Suprapubic skin (tissue), 4 donors: ENCODE data around the gene SVIL. TPM values are rescaled to one million over a fixed set of nuclear protein-coding genes. Genes with fewer than 3 reads are reported as not detected.
A peak's percentile ranks its signal among the peaks of the same experiment; 100 is the strongest.
"Not testable (repeated sequence)": the region's sequence is repeated elsewhere in the genome, so short reads cannot be mapped to it uniquely, and the experiment has no call there.

ENCODE experiments used
- DNase-seq, 2 donors: peaks; one replicate each; pipeline ENCODE4 v3.0.0-alpha.2; 2019; ENCODE audit warnings: low spot score in 2 of 2
- H3K27ac ChIP-seq: fragments of 200-600 bp; sonication (generic); one replicate; pipeline ENCODE4 v1.5.1; 2019
- H3K27me3 ChIP-seq: fragments of 200-600 bp; sonication (generic); one replicate; pipeline ENCODE4 v1.5.1; 2019
- H3K36me3 ChIP-seq: fragments of 200-600 bp; sonication (generic); one replicate; pipeline ENCODE4 v1.5.1; 2019
- H3K4me1 ChIP-seq: fragments of 200-600 bp; sonication (generic); one replicate; pipeline ENCODE4 v1.5.1; 2019
- H3K4me3 ChIP-seq: fragments of 200-600 bp; sonication (generic); one replicate; pipeline ENCODE4 v1.5.1; 2019; ENCODE audit warnings: mild to moderate bottlenecking
- H3K9me3 ChIP-seq: fragments of 200-600 bp; sonication (generic); one replicate; pipeline ENCODE4 v1.5.1; 2019
- EP300 ChIP-seq: sonication (generic); formaldehyde crosslinking; IDR thresholded peaks from one replicate; pipeline ENCODE4 v1.6.1; 2017; ENCODE audit warnings: antibody characterized with exemption
- POLR2A ChIP-seq, 2 donors: fragments of 450-650 bp; IDR thresholded peaks; one replicate each; pipeline ENCODE4 v1.6.1; 2017; ENCODE audit warnings: antibody characterized with exemption in 2 of 2, mild to moderate bottlenecking in 2 of 2, moderate library complexity in 2 of 2
- POLR2AphosphoS5 ChIP-seq, 3 donors: sonication (generic); formaldehyde crosslinking; IDR thresholded peaks; one replicate each; pipeline ENCODE4 v1.6.1; 2017; ENCODE audit warnings: antibody characterized with exemption in 3 of 3
- WGBS: methylation state at CpG from one replicate; pipeline ENCODE4 v1.1.5; 2018; 5-methylcytosine and 5-hydroxymethylcytosine counted together
- total RNA-seq, 4 donors: library from RNA; depleted of rRNA; stranded (reverse); fragments of >200 nt; gene quantifications; one replicate each; pipeline ENCODE4 v1.1.0, GENCODE V29; 2016
- TF ChIP-seq, protein P1 (sequence below), 2 donors: fragments of 200-600 bp in 1 of 2; fragments of 450-650 bp in 1 of 2; sonication (generic) in 1 of 2; IDR thresholded peaks; one replicate each; pipeline ENCODE4 v1.5.1; 2016 to 2019; ENCODE audit warnings: antibody characterized with exemption in 2 of 2, mild to moderate bottlenecking in 1 of 2, moderate library complexity in 1 of 2

SVIL gene
- total RNA-seq, 4 donors from 2014 or later, result 52.9 to 129 (median 72.1) TPM

DNA sequence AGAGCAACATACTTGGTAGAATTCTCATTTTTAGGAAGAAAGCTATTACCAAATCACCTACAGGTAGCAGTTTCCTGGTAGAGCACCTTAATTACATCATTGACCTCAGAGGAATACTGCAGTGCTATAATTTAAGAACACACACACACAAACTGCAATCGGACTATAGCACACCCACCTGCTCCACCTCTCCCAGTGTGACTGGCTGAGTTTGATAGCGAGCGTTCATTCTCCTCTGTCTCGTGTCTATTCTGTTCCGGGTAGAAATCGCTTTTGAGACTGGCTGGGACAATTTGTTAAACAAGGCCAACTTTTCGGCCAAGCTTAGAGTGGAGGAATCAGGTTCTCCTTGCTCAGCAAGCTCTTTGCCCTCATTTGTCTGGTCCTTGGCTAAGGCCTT lies 110.5 kb downstream of the SVIL start:
- Histone ChIP-seq H3K27ac (no peak overlapping the region), H3K4me1 (no peaks in the 10 kb centered on the region), H3K27me3 (no peaks in the 10 kb centered on the region), H3K9me3 (no peaks in the 10 kb centered on the region), H3K36me3 (peaks cover 88% of the 10 kb centered on the region), H3K4me3 (no peak overlapping the region)
- TF ChIP-seq, protein P1, sequence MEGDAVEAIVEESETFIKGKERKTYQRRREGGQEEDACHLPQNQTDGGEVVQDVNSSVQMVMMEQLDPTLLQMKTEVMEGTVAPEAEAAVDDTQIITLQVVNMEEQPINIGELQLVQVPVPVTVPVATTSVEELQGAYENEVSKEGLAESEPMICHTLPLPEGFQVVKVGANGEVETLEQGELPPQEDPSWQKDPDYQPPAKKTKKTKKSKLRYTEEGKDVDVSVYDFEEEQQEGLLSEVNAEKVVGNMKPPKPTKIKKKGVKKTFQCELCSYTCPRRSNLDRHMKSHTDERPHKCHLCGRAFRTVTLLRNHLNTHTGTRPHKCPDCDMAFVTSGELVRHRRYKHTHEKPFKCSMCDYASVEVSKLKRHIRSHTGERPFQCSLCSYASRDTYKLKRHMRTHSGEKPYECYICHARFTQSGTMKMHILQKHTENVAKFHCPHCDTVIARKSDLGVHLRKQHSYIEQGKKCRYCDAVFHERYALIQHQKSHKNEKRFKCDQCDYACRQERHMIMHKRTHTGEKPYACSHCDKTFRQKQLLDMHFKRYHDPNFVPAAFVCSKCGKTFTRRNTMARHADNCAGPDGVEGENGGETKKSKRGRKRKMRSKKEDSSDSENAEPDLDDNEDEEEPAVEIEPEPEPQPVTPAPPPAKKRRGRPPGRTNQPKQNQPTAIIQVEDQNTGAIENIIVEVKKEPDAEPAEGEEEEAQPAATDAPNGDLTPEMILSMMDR (IDR thresholded peaks at IDR 0.05), result no peak
- TF ChIP-seq POLR2AphosphoS5 (IDR thresholded peaks at IDR 0.05) (no peak), EP300 (no peak), POLR2A (IDR thresholded peaks at IDR 0.05) (no peak)
- 88% methylated on average over 7 of the region's 7 CpGs for WGBS
- no peak for DNase-seq

DNA sequence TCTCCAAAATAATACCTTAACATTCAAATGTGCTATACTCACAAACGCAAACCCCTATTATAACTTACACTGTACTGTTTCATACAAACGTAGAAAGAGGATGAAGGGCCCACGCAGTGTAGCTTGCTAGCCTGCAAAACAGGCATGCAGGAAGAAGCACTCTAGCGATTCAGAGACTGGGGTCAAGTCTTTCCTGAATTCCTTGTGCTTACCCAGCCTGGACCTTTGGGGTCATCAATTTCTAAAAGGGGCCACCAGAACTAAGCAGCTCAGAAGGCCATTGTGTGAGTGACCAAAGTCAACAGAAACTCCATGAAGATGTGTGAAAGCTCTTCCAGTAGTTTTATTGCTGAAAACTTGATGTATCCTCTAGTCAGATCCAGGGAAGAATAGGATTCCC lies 111.9 kb downstream of the SVIL start:
- Histone ChIP-seq H3K4me3 (no peak overlapping the region), H3K4me1 (no peaks in the 10 kb centered on the region), H3K9me3 (no peaks in the 10 kb centered on the region), H3K27me3 (no peaks in the 10 kb centered on the region), H3K27ac (no peak overlapping the region), H3K36me3 (peaks cover 91% of the 10 kb centered on the region)
- TF ChIP-seq, protein P1 (IDR thresholded peaks at IDR 0.05), result no peak
- TF ChIP-seq POLR2A (IDR thresholded peaks at IDR 0.05), result no peak
- TF ChIP-seq POLR2AphosphoS5 (IDR thresholded peaks at IDR 0.05), result no peak
- TF ChIP-seq EP300, result no peak
- WGBS, result 83% methylated on average over 4 of the region's 4 CpGs
- no peak for DNase-seq

DNA sequence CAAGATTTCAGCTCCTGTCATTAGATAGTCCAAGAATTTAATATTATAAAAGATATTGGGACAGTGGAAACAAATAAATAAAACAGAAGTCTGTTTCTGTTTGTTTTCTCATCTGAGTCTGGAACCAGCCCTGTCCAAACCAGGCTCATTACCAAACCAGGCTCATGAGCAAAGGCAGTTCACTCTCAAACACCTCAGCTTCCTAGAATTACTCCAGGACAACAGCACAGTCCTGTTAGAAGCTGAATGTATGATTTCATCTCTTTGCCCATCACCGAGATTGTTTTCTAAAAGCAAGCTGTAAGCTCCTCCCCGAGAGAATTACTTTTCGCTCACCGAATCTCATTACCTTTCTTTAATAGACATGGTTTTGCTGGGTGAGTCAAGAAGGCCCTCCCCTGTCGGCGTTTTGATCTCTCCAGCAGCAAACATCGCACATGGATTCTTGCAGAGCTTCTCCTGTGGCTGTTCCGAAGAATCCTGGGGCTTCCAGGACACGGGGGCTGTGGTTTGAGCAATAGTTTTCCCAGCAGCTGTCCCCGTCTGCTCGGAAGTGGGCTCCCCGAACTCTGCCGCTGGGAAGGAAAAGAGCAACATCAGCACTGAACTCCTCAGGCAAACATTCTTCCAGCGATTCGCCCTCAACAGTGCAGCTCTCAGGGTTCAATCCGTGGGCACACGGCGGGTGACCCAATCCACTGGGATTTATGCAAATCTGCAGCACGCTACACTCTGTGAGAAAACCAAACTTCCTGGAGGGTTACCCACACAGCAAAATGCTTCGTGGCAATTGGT lies 112.5 kb downstream of the SVIL start:
- no peaks in the 10 kb centered on the region for H3K27me3 ChIP-seq
- TF ChIP-seq, protein P1 (IDR thresholded peaks at IDR 0.05), result no peak
- no peak for TF ChIP-seq EP300
- no peak for TF ChIP-seq POLR2A (IDR thresholded peaks at IDR 0.05)
- TF ChIP-seq POLR2AphosphoS5 (IDR thresholded peaks at IDR 0.05), result no peak
- no peak for DNase-seq
- no peak overlapping the region for H3K4me3 ChIP-seq
- 77% methylated on average over 20 of the region's 20 CpGs for whole genome bisulfite sequencing
- H3K36me3 ChIP-seq, result peaks cover 88% of the 10 kb centered on the region
- H3K27ac ChIP-seq, result no peak overlapping the region
- H3K9me3 ChIP-seq, result no peaks in the 10 kb centered on the region
- H3K4me1 ChIP-seq, result no peaks in the 10 kb centered on the region

DNA sequence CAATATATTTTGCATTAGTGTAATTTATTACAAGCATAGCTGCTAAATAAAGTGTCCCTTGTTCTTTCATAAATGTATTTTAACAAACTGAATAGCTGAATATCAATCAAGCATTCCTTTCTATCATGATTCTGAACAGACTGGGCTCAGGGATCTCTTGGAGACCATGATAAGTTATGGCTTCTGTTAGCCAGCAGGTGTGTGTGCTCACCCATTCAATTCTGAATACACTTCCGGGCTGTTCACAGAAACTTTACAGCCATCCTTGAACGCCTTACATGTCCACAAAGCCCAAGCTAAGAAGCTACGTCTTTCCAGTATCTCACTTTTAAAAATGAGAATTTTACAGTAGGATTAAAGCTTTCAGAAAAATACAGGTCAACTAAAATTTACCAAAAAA lies 115.1 kb downstream of the SVIL start:
- peaks cover 73% of the 10 kb centered on the region for H3K36me3 ChIP-seq
- no peaks in the 10 kb centered on the region for H3K4me1 ChIP-seq
- no peak overlapping the region for H3K4me3 ChIP-seq
- H3K9me3 ChIP-seq, result no peaks in the 10 kb centered on the region
- DNase-seq, result no peak
- no peak overlapping the region for H3K27ac ChIP-seq
- TF ChIP-seq EP300 (no peak), POLR2AphosphoS5 (IDR thresholded peaks at IDR 0.05) (no peak), POLR2A (IDR thresholded peaks at IDR 0.05) (no peak)
- TF ChIP-seq, protein P1 (IDR thresholded peaks at IDR 0.05), result no peak
- WGBS, result 89% methylated on average over 3 of the region's 3 CpGs
- no peaks in the 10 kb centered on the region for H3K27me3 ChIP-seq

DNA sequence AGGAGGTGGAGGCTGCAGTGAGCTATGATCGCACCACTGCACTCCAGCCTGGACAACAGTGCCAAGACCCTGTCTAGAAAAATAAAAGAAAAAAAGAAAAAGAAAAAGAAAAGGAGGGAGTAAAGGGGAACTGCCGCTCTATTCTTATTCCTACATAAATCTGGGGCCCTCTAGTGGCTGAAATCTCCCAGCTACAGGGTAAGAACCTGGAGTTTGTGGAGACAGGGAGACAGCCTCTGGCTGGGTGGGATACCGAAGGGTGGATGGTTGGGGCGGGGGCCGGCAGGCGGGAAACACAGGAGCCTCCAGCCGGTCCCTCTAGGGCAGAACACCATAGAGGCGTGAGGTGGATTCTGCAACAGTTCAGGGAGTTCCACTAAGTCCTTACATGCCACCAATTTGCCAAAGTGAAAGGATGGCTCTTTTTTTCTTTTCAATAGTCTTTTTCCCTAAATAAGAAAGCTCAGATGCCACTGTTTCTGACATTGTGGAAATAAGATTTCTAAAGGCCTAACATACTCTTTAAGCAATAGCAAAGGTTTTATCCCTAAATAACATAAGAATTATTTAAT lies 117.3 kb downstream of the SVIL start:
- 88% methylated on average over 8 of the region's 8 CpGs for WGBS
- Histone ChIP-seq H3K9me3 (no peaks in the 10 kb centered on the region), H3K4me3 (no peak overlapping the region), H3K4me1 (no peaks in the 10 kb centered on the region), H3K36me3 (peaks cover 54% of the 10 kb centered on the region), H3K27ac (no peak overlapping the region), H3K27me3 (no peaks in the 10 kb centered on the region)
- no peak for DNase-seq
- TF ChIP-seq, protein P1 (IDR thresholded peaks at IDR 0.05), result peak in 1 of 2 donors; percentile 44
- TF ChIP-seq POLR2AphosphoS5 (IDR thresholded peaks at IDR 0.05), result no peak

DNA sequence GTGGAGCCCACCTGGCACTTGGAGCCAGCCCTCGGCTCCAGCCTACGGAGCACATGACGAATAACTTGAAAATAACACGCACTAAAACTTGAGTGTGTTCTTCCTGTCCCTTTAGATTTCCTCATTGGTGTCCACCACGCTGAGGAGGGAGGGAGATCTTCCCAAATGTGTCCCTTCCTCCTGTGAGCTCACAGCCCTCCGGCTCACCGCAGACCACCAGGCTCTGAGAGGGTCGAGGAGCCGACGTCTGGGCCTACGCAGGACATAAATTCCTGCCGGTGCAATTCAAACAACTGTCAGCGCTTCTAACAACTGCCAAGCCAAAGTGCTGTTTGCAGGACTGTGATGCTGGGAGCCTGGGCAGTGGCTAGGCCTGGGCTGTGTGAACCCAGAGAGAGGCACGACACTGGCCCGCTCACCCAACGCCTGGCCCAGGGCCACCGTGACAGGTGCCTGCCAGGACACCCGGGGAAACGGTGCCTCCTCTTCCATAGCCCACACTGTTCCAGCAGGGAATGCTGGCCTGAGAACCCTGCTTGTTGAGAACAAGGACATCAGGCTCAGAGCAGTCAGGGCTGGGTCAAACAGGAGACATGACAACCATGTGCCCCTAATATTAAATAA lies 118.3 kb downstream of the SVIL start:
- H3K4me1 ChIP-seq, H3K4me3 ChIP-seq, H3K9me3 ChIP-seq, DNase-seq, H3K27ac ChIP-seq, H3K27me3 ChIP-seq: not testable (repeated sequence)
- 89% methylated on average over 15 of the region's 19 CpGs for WGBS
- peaks cover 55% of the 10 kb centered on the region for H3K36me3 ChIP-seq

DNA sequence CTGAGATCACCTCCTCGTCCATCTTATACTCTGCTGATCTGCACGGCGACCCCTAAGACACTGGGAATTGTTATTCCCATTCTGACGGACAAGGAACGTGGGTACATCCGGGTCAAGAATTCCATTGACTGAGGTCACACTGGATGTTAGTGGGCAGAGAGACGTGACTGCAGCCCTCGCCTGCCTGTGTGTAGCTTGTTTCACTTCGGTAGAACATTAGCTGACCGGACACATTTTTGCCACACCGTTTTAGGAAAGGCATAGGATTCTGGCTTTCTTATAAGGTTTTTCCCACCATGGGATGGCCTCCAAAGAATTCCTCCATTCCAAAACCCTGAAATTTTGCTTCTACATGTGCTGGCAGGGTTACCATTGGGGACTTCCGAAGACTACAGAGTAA lies 118.9 kb downstream of the SVIL start:
- not testable (repeated sequence) for H3K9me3 ChIP-seq, DNase-seq, H3K27me3 ChIP-seq, H3K4me1 ChIP-seq, H3K27ac ChIP-seq, H3K4me3 ChIP-seq
- WGBS, result 94% methylated on average over 11 of the region's 12 CpGs
- H3K36me3 ChIP-seq, result peaks cover 50% of the 10 kb centered on the region

DNA sequence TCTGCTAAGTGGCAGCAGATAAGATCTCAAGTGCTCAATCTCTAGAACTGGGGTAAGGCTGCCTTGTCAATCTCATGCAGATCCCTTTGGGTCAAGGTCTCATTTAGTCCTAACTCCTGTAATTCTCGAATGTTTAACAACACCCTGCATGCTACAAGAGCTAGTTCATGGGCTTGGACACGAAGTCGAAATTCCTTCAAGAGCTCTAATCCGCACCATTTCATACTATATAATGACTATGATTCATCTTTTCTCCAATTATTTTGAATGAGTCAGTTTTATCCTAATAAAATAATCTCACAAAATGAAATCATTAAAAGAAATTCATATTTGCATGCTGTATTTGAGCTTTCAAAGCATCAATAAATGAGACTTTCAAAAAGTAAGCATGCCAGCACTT lies 119.7 kb downstream of the SVIL start:
- not testable (repeated sequence) for DNase-seq, H3K4me3 ChIP-seq, H3K27me3 ChIP-seq, H3K4me1 ChIP-seq, H3K27ac ChIP-seq, H3K9me3 ChIP-seq
- 70% methylated on average over 4 of the region's 4 CpGs for WGBS
- peaks cover 43% of the 10 kb centered on the region for H3K36me3 ChIP-seq
